RPMI8226 (cell line): ENCODE results near the gene FASN.

Experiments used
- DNase-seq: peaks from one replicate; pipeline ENCODE4 v3.0.0-alpha.2; 2015

Gene FASN

DNA sequence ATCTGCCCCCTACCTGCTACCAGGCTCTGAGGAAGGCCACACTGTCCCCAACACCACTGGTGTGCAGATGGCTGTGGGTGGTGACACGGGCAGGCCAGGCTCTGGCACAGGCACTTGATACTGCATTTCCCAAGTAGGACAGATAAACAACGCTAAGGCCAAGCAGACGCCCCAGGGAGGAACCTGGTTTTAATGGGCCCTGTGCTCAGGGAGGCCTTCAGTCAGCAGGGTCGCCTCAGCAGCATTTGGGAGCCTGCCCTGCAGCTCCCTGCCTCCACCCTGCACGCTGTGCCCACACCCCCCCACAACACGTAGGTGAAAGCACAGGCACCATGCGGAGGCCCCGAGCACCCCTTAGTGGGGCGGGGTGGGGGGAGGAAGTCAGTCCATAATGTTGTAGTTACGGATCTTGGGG lies 3.3 kb upstream of the FASN start:
- no peak for DNase-seq

DNA sequence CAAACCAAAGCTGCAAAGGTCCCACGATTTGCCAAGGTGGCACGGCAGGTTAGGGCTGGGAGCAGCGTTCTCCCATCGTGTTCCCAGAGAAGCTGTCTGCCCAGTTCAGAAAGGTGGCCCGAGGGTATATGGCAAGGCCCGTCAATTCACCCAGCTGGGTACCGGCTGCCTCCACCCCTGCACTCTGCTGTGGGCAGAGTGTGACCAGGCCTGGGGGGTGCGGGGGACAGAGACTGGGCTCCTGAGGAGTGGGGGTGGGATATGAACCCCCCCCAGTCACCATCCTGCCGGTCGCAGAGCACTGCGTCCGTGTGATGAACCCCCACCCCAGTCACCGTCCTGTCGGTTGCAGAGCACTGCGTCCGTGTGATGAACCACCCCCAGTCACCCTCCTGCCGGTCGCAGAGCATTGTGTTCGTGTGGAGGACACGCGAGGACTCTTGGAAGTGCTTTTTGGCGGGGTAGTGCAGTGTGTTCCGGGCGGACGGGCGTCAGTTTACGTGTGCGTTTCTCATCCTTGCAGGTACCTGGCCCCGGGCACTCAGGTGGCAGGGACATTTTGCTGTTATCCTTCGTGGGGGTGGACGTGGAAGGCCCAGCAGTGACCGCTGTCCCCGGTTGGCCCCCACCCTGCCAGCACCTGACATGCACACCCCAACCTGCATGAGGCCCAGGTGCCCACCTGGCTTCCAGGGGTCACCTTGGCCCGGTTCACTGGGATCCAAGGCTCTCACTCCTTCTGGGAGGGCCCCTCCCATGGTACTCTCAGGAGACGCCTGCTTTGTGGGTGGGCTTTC lies 2.7 kb upstream of the FASN start:
- no peak for DNase-seq

DNA sequence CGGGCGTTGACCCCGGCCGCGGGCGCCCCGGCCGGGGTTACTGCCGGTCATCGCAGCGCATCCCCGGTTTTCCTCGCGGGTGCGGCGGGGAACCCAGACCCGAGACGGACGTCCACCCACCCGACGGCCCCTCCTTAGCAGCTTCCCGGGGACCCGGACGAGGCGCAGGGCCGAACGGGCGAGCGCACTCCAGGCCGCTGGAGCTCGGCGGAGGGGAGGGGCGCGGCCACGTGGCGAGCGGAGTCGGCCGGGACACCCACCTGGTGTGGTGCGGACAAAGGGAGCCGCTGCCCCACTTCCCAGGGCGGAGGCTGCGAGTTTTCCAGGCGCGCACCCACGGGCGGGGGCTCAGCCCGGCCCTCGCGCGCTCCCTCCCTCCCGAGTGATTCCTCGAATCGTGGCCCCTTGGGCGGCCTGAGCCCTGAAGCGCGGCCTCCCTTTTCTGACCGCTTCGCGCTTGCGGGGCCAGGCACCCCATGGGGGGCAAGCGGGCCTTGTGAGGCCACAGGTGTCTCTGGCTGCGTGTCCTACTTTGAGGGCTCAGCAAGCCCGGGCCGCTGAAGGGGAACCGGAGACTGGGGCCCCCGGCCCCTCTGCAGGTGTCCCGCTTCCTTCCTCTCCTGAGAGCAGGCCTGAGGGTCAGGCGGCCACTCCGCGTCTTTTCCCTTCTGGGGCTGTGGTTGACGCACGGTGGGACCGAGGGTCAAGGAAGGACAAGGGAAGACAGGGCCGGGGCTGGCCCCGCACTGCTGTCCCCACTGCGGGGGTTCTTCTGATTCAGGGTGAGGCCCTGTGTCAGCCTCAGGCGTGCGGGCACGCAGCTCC lies 1.1 kb upstream of the FASN start:
- DNase-seq = peak; percentile 43

DNA sequence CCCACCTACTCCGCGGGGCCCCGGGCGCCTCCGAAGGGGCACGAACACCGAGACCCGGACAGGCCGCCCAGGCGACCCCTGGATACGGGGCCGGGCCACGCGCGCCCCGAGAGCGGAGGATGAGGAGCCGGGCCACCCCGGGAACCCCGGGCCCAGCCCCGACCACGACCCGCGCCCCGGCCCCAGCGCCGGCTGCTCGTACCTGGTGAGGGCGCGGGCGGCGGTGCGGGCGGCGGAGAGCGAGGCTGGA lies 192 bp downstream of the FASN start:
- DNase-seq = no peak

DNA sequence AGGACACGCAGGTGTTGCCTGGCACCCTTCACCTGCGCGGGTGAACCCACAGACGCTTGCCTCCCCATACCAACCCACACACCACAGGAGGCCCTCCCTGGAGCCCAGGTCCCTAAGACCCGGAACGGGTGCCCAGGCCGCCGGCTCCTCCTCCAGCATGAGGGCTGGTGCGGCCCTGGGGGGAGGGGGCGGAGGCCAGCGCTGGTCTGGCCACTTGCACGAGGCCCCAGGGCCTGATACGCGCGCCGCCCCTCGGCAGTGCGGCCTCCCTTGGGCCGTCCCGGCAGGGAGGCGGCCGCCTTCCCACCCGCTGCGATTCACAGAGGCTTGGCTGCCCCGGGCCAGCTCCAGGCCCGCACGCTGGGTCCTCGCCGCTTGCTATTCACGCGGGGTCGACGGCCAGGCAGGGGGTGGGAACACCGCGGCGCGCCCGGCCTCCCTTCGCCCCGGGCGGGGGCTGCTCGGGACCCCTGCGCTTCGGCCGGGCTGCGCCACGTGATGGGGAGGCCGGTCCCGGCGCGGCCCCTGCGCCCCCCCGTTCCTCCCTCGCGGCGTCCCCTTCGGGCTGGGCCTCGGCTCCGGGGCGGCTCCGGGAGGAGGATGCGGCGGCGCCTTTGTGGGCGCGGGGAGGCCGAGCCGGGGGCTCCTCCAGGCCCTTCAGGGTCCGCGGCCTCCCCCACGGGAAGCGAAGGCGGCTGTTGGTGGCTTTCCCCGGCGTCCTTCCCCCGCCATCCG lies 685 bp downstream of the FASN start:
- DNase-seq = peak; percentile 59

DNA sequence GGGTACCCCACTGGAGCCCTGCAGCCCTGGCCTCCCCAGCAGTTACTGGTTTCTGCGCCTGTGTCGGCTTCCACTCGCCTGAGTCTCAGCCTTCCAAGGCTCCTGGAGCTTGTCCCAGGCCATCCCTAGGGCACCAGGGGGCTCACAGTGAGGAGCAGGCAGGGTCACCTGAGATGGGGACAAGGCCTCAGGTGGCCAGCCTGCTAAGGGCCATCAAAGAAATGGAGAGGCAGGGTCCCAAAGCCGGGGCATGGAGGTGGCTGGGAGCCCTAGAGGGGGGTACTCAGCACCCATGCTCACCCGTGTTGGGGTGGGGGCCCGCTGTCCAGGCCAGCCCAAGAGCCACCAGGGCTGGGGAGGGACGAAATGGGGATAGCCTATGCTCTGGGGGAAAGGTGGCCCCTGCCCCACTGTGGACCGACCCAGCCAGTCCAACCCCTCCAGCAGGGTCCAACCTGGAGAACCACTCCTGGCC lies 1.3 kb downstream of the FASN start:
- DNase-seq = no peak

DNA sequence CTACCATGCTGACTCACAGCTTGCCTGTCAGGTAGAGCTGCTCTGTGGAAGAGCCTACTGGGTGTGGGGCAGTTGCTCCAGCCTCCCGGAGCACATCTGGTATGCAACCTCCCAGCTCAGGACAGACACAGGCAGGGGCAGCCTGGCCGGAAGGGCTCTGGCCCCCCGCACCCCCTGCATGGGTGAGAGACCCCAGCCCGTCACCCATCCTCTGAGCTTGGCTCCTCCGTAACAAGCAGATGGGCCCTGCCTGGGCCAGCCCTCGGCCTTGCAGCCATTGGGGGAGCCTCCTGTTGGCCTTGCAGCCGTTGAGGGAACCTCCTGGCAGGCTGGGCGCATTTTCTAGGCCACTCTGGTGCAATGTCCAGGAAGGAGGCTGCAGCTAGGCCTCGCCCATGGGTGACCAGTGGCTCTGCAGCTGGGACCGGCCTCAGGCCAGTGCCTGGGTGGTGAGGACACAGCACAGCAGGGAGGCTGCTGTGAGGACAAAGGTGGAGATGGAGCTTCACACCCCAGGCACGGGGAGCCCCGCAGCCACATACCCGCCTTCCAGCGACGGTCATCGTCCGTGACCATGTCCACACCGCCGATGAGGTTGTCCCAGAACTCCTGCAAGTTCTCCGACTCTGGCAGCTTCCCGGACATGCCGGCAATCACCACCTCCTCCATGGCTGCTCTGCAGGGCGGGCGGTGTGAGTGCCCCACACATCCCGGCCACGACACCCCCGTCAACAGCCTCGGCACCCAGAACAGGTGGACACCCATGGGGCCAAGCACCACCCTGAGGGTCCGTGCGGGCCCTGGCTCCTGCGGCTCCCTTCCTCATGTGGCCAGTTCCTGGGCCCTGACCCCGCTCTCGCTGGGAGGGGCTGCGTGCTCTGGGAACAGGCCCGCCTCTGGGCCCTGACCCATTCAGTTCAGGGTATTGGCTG lies 2.0 kb downstream of the FASN start:
- no peak for DNase-seq

DNA sequence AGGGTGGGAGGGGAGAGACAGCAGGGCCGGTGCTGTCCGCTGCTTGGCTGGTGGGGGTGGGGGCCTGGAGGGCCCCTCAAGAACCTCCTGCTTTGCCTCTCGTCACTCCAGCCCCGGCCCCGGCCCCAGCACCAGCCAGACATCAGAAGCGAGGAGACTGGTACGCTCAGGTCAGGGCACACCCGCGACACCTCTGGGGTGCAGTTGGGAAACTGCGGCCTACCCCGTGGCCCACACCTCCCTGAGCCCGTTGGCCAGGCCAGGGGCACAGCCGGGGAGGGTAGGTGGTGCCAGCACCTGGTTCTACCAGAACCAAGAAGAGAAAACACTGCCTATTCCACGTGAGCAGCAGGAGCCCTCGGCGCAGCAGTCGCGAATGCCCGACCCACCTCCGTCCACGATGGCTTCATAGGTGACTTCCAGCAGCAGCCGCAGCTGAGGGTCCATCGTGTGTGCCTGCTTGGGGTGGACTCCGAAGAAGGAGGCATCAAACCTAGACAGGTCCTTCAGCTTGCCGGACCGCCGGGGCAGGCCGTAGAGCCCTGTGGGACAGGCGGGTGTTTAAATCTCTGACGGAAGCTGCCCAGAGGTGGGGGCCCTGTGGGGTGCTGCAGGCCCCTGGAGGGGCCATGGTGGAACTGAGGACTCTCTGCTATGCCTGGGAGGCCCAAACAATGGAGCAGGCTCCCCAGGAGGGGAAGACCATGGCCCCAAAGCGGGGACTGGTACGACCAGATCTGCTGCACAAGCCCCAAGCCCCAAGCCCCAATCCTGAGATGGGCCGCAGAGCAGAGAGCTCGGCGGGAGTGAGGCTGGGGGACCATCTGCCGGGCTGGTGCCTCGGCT lies 2.9 kb downstream of the FASN start:
- DNase-seq = no peak

DNA sequence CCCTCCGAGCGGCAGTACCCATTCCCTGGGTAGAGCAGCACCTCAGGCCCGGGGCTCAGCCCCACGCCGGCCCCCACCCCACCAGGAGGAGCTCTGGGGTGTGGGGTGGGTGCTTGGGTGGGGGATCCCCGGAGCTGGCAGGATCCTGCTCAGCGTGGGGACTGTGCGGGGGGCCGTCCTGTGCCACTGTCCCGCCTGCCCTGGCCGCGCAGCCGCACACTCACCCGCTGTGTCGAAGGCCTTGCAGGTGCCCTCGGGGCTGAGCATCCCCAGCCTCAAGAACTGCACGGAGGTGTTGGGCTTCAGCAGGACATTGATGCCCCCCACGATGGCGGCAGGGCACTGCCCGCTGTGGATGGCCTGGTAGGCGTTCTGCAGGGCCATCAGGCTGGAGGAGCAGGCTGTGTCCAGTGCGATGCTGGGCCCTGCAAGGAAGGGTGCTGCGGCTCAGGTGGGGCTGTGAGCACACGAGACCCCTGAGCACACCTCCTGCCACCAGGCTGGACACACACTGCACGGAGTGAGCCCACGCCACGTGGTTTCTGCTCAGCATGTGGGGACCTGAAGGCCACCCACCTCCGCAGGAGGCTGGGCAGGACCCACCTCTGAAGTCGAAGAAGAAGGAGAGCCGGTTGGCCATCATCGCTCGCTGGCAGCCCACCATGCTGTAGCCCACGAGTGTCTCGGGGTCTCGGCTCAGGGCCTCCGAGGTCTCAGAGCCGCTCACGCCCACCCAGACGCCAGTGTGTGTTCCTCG lies 4.9 kb downstream of the FASN start:
- DNase-seq = no peak

DNA sequence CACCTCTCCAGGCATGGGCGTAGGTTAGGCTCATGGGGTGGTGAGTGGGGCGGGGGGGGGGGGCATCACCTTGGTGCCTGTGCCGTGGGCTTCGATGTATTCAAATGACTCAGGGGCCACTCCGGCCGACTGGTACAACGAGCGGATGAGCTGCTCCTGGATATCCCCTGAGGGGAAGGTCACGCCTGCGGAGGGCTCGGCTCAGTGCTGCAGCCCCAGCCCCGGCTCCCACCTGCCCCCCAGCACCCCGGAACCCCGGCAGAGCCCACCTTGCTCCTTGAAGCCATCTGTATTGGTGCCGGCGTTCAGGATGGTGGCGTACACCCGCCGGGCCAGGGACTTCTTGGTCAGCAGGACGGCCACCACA lies 5.4 kb downstream of the FASN start:
- no peak for DNase-seq

DNA sequence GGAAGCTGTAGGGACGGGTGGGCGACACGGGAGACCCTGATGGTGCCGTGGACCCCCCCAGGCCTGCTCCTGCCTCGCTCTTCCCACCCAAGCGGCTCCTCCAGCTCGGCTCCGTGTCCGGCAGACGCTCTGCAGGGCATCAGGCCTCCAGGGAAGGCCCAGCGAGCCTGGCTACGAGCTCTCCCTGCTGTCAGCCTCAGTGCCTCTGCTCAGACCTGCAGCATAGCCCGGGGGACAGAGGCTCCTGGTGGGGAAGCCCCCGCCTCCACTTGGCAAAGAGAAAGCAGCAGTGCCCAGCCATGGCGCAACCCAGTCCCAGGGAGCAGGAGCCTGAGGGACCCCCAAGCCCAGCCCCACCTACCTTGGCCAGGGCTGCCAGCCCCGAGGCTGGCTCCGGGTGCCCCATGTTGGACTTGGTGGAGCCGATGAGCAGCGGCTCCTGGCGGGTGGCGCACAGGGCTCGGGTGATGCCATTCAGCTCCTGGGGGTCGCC lies 5.9 kb downstream of the FASN start:
- no peak for DNase-seq

DNA sequence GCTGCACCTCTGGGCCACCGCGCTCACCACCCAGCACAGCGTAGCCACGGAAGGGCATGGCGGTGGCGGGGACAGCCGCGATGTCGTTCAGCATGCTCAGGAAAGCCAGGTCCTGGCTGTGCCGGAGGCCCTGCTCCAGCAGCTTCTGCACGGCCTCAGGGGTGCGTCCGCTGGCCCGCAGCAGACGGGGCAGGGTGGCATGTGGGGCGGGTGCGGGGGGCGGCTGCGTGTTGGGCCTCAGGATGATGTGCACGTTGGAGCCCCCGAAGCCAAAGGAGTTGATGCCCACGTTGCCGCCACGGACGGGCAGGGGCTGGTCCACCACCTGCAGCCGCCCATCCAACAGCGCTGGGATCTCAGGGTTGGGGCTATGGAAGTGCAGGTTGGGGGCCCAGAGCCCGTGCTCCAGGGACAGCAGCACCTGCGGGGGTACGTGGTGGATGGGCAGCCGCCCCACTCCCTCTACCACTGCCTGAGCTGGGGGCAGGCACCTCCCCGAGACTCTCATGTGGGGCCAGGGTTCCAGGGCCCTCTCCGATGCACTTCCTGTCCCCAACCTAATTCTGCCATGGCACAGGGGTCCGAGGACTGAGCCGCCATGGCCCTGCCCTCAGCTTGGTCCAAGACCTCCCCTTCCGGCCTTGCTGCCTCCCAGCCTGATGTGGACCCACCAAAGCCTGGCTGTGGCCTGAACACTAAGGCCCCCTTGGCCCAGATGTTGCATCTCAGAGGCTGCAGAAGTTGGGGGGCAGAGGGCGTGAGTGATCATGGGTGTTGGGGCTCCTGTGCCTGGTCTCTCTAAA lies 6.6 kb downstream of the FASN start:
- no peak for DNase-seq

DNA sequence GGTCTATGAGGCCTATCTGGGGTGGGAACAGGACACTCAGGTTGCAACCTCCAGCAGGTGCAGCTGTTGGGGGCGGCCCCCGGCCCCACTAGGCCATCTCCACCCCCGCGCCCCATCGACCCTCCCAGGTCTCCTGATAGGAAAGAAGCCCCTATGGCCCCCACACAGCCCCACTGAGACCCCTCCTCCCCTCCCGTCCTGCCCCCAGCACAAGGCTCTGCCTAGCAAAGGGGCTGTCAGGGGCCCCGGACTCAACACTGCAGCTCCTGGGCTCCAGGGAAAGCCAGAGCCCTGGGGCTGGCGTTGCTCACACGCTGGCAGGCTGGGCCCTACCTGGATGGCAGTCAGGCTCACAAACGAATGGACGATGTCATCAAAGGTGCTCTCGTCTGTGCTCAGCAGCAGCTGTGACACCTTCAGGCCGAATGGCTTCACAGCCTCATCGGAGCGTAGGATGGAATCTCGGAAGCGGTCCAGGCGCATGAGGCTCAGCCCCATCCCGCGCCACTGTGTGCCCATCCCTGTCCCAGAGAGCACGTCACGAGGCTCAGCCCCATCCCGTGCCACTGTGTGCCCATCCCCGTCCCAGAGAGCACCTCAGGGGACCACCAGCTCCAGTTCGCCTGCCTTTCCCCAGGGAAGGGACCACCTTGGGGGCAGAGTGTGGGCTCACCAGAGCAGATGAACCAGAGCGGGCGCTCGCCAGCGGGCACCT lies 7.3 kb downstream of the FASN start:
- no peak for DNase-seq

DNA sequence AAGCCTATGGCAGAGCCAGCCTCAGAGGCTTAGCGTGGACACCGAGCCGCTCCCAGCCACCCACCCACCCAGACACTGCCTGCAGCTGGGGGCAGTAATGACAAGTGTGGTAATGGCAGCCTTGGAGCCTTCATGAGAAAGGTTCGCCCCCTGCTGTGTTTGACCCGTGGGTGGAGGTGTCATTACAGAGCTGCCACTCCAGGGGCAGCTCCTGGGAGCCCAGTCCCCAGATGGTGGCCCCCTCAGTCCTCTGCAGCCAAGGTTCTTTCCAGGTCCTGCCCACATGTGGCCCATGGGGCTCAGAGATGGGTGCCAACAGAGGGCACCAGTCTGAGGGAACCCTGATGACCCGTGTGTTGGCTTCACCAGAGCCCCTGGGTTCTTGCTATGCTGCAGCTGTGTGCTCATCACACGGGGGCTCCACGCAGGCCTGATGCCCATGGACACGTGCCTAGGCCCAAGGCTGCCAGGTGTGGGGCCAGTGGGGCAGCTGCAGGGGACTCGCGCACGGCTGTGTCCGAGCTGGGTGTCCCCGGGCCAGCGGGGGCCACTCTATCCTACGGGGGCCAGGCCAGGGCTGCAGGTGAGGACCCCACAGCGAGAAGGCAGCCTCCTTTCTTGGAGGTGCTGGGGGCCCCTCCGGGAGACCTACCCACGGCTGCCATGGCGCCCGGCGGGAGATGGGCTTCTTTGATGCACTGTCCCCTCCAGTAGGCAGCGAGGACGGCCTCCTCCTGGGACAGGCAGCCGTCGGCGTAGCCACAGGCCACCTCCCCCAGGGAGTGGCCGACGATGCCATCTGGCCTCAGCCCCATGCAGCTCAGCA lies 8.1 kb downstream of the FASN start:
- DNase-seq = no peak

DNA sequence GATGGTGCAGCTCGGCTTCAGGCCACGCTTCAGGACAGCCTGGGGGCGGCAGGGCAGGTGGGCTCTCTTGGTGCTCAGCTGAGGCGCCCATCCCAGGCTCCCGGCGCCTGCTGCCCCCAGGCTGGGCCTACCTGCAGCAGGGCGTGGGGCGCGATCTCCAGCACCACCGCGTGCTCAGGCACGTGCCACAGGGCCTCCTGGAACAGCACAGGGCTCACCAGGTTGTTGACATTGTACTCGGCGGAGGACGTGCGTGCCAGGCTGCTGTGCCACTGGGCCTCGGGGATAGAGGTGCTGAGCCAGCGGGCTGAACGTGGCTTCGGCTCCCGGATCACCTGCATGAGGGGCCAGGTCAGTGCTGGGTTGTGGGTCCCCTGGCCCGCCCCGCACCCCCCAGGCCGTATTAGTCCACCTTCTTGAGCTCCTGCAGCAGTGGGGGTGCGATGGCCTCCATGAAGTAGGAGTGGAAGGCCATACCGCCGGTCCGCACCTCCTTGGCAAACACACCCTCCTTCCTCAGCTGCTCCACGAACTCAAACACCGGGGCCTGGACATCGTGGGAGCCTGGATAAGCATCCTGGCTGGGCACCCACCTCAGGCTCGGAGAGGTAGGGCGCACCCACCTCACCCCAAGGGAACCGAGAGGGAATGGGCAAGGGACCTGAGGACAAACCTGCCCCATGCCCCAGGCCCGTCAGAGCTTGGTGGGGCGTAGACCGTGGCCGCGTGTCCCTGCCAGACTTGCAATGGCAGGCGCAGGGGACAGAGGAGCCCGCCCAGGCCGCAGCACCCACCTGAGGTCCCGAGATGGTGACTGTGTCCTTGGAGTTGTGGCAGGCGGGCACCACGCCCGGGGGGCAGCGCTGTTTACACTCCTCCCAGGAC lies 9.0 kb downstream of the FASN start:
- DNase-seq = no peak

DNA sequence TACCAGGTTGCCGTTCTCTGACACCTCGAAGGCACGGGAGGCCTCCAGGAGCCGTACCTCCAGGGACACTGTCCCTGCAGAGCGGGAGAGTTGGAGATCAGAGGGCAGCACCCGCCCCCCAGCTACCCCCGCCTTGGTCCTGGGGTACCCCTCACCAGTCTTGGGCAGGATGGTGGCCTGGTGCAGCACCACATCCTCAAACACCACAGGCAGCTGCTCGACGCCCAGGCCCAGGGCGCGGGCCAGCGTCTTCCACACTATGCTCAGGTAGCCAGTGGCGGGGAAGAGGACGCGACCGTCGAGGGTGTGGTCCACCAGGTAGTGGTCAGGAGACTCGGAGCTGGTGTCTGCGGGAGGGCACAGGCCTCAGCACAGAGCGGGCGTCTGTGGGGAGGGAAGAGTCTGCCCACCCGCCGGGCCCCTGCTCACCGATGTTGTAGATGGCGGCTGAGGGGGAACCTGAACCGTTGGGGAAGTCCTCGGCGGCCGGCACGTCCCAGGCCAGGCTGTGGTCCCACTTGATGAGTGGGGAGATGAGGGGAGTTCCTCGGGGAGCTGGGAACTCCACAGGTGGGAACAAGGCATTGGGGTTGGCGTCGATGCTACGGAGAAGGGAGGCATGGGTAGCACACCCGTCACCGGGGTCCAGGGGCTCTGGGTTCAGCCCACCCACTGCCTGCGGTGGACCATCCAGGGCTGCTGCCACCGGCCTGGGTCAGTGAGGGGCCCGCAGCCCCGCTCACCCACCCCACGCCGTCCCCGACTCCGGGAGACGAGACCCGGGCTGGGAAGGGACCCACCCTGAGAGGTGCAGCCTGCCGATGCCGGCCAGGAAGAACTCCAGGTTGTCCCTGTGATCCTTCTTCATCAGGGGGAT lies 9.8 kb downstream of the FASN start:
- DNase-seq = no peak
